IMR-90 (cell line): ENCODE data around the gene PIK3C2A. TPM values are rescaled to one million over a fixed set of nuclear protein-coding genes. Genes with fewer than 3 reads are reported as not detected.
"Not testable (repeated sequence)": the region's sequence is repeated elsewhere in the genome, so short reads cannot be mapped to it uniquely, and the experiment has no call there.

ENCODE experiments used
- ATAC-seq: fragments of 200-7000 bp; cut with Tn5 transposase; 2 replicates; pipeline ENCODE4 v1.9.1; 2020; ENCODE audit warnings: low read depth, mild to moderate bottlenecking, moderate library complexity
- BruUV-seq: library from RNA; stranded (reverse); fragments of 400-500 nt; replicated peaks from 2 replicates; lab custom pipeline; 2021; lab: Mats Ljungman, UMichigan
- CTCF ChIA-PET: fragments of 300-600 bp; formaldehyde crosslinking; extraction: SDS; loops from one replicate; lab custom pipeline; 2021; ENCODE audit warnings: antibody characterized with exemption; lab: Yijun Ruan, JAX
- POLR2A ChIA-PET: fragments of 300-600 bp; sonication (Branson Sonifier 250); formaldehyde crosslinking; loops from one replicate; lab custom pipeline; 2022; ENCODE audit warnings: antibody characterized with exemption; ENCODE audit not compliant: unreplicated experiment; lab: Charles Lee
- DNase-seq: peaks from one replicate; pipeline ENCODE4 v3.0.0; 2013
- H2AFZ ChIP-seq: replicated peaks from 2 replicates; pipeline ENCODE3; 2013; ENCODE audit warnings: low read length, mild to moderate bottlenecking; ENCODE audit not compliant: poor library complexity
- H2AK5ac ChIP-seq: 2 replicates; pipeline ENCODE4 v1.6.1; 2013; ENCODE audit warnings: low read depth, low read length, inconsistent platforms
- H2AK9ac ChIP-seq: replicated peaks from 2 replicates; pipeline ENCODE3; 2013; ENCODE audit warnings: mild to moderate bottlenecking, low read depth, low read length, moderate library complexity; ENCODE audit not compliant: poor library complexity
- H2BK120ac ChIP-seq: 2 replicates; pipeline ENCODE4 v1.6.1; 2013; ENCODE audit warnings: low read depth, low read length, inconsistent platforms
- H2BK15ac ChIP-seq: 3 replicates; pipeline ENCODE4 v1.6.1; 2013; ENCODE audit warnings: low read depth, low read length, inconsistent platforms
- H2BK20ac ChIP-seq: 2 replicates; pipeline ENCODE4 v1.6.1; 2013; ENCODE audit warnings: low read depth, mild to moderate bottlenecking, inconsistent platforms, low read length, moderate library complexity
- H2BK5ac ChIP-seq: 2 replicates; pipeline ENCODE4 v1.6.1; 2013; ENCODE audit warnings: mild to moderate bottlenecking, low read depth, low read length, inconsistent platforms; ENCODE audit not compliant: poor library complexity, severe bottlenecking
- H3K14ac ChIP-seq: replicated peaks from 2 replicates; pipeline ENCODE4 v1.6.1; 2013; ENCODE audit warnings: low read depth, low read length, inconsistent platforms
- H3K18ac ChIP-seq: 2 replicates; pipeline ENCODE4 v1.6.1; 2013; ENCODE audit warnings: low read depth, low read length, control low read depth
- H3K23ac ChIP-seq: 2 replicates; pipeline ENCODE4 v1.6.1; 2013; ENCODE audit warnings: low read depth, low read length, inconsistent platforms
- H3K27ac ChIP-seq: 2 replicates; pipeline ENCODE4 v1.5.1; 2013; ENCODE audit warnings: mild to moderate bottlenecking, control low read depth, low read length; ENCODE audit not compliant: insufficient read depth
- H3K27me3 ChIP-seq: 2 replicates; pipeline ENCODE4 v1.6.1; 2013; ENCODE audit warnings: low read length; ENCODE audit not compliant: control insufficient read depth, insufficient read depth
- H3K36me3 ChIP-seq: 2 replicates; pipeline ENCODE4 v1.6.1; 2013; ENCODE audit warnings: low read length, mixed read lengths; ENCODE audit not compliant: control insufficient read depth, insufficient read depth
- H3K4ac ChIP-seq: 2 replicates; pipeline ENCODE4 v1.6.1; 2013; ENCODE audit warnings: low read depth, low read length, inconsistent platforms
- H3K4me1 ChIP-seq: 2 replicates; pipeline ENCODE4 v1.6.1; 2013; ENCODE audit warnings: low read length, mixed read lengths; ENCODE audit not compliant: control insufficient read depth, insufficient read depth
- H3K4me2 ChIP-seq: 2 replicates; pipeline ENCODE4 v1.6.1; 2013; ENCODE audit warnings: low read depth, mild to moderate bottlenecking, control low read depth, low read length, moderate library complexity
- H3K4me3 ChIP-seq: 2 replicates; pipeline ENCODE4 v1.5.1; 2013; ENCODE audit warnings: low read depth, mild to moderate bottlenecking, control low read depth, low read length, moderate library complexity; ENCODE audit not compliant: insufficient read depth
- H3K56ac ChIP-seq: 2 replicates; pipeline ENCODE4 v1.6.1; 2013; ENCODE audit warnings: low read length, inconsistent platforms; ENCODE audit not compliant: insufficient read depth; ENCODE audit errors: extremely low read depth
- H3K79me1 ChIP-seq, 2 experiments: 2 replicates each; pipeline ENCODE4 v1.6.1; 2013; ENCODE audit warnings: low read length in 2 of 2, inconsistent platforms in 1 of 2, low read depth in 1 of 2
- H3K9ac ChIP-seq: 2 replicates; pipeline ENCODE4 v1.6.1; 2013; ENCODE audit warnings: low read depth, low read length, control low read depth
- H3K9me1 ChIP-seq: 2 replicates; pipeline ENCODE4 v1.6.1; 2013; ENCODE audit warnings: low read length, inconsistent platforms; ENCODE audit not compliant: insufficient read depth
- H3K9me3 ChIP-seq: 2 replicates; pipeline ENCODE4 v1.6.1; 2013; ENCODE audit warnings: low read length; ENCODE audit not compliant: control insufficient read depth, insufficient read depth
- H4K20me1 ChIP-seq: 2 replicates; pipeline ENCODE4 v1.6.1; 2013; ENCODE audit warnings: low read length, inconsistent platforms; ENCODE audit not compliant: insufficient read depth
- H4K5ac ChIP-seq: 2 replicates; pipeline ENCODE4 v1.6.1; 2013; ENCODE audit warnings: mild to moderate bottlenecking, low read depth, low read length, control low read depth
- H4K8ac ChIP-seq, 2 experiments: 2 replicates each; pipeline ENCODE4 v1.6.1; 2013; ENCODE audit warnings: low read depth in 2 of 2, low read length in 2 of 2, control low read depth in 1 of 2, inconsistent platforms in 1 of 2
- H4K91ac ChIP-seq: 2 replicates; pipeline ENCODE4 v1.6.1; 2013; ENCODE audit warnings: low read depth, low read length, inconsistent platforms; ENCODE audit not compliant: insufficient read depth
- WGBS, 2 experiments: methylation state at CpG; one replicate each; pipeline versions ENCODE4 v1.1.5 to v1.1.7; 2013; ENCODE audit warnings: missing lambda C conversion rate in 2 of 2; ENCODE audit not compliant: insufficient read length in 1 of 2; ENCODE audit errors: extremely low coverage in 2 of 2; 5-methylcytosine and 5-hydroxymethylcytosine counted together
- dilution Hi-C: fragments of 300-500 bp; cut with HindIII; formaldehyde crosslinking; loops from one replicate; pipeline ENCODE4 v1.14.3; 2018; ENCODE audit warnings: low sequenced_read_pairs; ENCODE audit not compliant: unreplicated experiment
- in situ Hi-C: fragments of 300-500 bp; cut with MboI; formaldehyde crosslinking; loops from 3 replicates; pipeline ENCODE4 v1.14.3; 2019; ENCODE audit warnings: low sequenced_read_pairs, inconsistent platforms, mixed read lengths
- intact Hi-C: fragments of 100-400 bp; cut with micrococcal nuclease; formaldehyde crosslinking; loops from 2 replicates; pipeline ENCODE4 v1.10.0; 2022
- polyA plus RNA-seq, 3 experiments: library from polyadenylated mRNA; depleted of rRNA; stranded (reverse); fragments of >200 nt; gene quantifications; 2 replicates each; pipeline ENCODE4 v1.2.3, GENCODE V29; 2012; ENCODE audit warnings: low replicate concordance in 1 of 3
- total RNA-seq: library from RNA; depleted of rRNA; stranded (reverse); fragments of >200 nt; gene quantifications from 2 replicates; pipeline ENCODE4 v1.2.3, GENCODE V29; 2012
- TF ChIP-seq, protein P1 (sequence below): fragments of 150-350 bp; IDR thresholded peaks from 2 replicates; pipeline ENCODE4 v1.6.1; 2017; ENCODE audit warnings: mild to moderate bottlenecking, antibody characterized with exemption, low read length, low read depth

The PIK3C2A gene
- total and polyA plus RNA-seq, 2 of the 4 experiments (the other 2 are of a cell fraction) = 14.6 to 36.6 TPM

DNA sequence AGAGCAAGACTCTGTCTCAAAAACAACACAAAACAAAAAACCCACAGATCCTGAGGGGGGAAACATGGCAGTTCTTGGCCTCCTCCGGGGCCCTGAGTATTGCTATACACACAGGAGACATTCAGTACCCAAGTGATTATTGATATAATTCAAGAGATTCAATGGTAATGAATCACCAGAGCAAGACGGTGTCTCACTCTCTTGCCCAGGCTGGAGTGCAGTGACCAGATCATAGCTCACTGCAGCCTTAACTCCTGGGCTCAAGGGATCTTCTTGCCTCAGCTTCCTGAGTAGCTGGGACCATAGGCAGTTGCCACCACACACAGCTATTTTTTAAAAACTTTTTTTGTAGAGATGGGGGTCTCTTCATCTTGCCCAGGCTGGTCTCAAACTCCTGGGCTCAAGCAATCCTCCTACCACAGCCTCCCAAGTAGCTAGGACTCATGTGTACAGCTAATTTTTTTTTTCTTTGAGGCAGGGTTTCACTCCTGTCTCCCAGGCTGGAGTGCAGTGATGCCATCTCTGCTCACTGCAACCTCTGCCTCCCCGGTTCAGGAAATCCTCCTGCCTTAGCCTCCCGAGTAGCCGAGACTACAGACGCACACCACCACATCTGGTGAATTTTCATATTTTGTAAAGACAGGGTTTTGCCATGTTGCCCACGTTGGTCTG is 21.8 kb upstream of the PIK3C2A start (continued):
- TF ChIP-seq, protein P1, sequence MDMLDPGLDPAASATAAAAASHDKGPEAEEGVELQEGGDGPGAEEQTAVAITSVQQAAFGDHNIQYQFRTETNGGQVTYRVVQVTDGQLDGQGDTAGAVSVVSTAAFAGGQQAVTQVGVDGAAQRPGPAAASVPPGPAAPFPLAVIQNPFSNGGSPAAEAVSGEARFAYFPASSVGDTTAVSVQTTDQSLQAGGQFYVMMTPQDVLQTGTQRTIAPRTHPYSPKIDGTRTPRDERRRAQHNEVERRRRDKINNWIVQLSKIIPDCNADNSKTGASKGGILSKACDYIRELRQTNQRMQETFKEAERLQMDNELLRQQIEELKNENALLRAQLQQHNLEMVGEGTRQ = no peak

DNA sequence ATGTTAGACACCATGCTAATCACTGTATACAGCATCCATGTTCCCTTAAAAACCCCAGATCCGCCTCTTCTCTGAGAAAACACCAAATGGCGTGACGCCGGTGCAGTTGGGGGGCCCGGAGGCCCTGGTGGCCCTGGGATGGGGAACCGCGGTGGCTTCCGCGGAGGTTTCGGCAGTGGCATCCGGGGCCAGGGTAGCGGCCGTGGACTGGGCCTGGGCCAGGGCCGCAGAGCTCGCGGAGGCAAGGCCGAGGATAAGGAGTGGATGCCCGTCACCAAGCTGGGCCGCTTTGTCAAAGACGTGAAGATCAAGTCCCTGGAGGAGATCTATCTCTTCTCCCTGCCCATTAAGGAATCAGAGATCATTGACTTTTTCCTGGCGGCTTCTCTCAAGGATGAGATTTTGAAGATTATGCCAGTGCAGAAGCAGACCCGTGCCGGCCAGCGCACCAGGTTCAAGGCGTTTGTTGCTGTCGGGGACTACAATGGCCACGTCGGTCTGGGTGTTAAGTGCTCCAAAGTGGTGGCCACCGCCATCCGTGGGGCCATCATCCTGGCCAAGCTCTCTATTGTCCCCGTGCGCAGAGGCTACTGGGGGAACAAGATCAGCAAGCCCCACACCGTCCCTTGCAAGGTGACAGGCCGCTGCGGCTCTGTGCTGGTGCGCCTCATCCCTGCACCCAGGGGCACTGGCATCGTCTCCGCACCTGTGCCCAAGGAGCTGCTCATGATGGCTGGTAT is 20.6 kb upstream of the PIK3C2A start:
- CTCF ChIA-PET = interaction anchor here (1.2 kb wide), 1 partner anchor 155 kb away, joined by 3 read pairs; no protein-coding TSS in a partner anchor
- H4K5ac ChIP-seq, H3K9ac ChIP-seq, H2AFZ ChIP-seq, H4K20me1 ChIP-seq, H3K18ac ChIP-seq, H2BK5ac ChIP-seq, in situ Hi-C loops, ATAC-seq, dilution Hi-C loops, H4K8ac ChIP-seq, H3K4me2 ChIP-seq, H3K27me3 ChIP-seq, BruUV-seq, H3K23ac ChIP-seq, H3K14ac ChIP-seq, H3K9me1 ChIP-seq, H2BK120ac ChIP-seq, intact Hi-C loops, POLR2A ChIA-PET, H2AK9ac ChIP-seq, H3K79me1 ChIP-seq, H3K4me1 ChIP-seq, H3K4ac ChIP-seq, H2BK20ac ChIP-seq, H2AK5ac ChIP-seq, H3K9me3 ChIP-seq, H4K91ac ChIP-seq, H2BK15ac ChIP-seq, DNase-seq, H3K27ac ChIP-seq, H3K36me3 ChIP-seq, H3K4me3 ChIP-seq, H3K56ac ChIP-seq: not testable (repeated sequence)
- WGBS, 2 experiments = 98% methylated on average over 21 of the region's 38 CpGs; no CpG with 5 or more reads in 1 of the 2 experiments
